A673 (cell line): ENCODE results near the gene LMF2.

Source experiments
- EZH2 ChIP-seq: fragments of 200-600 bp; sonication (generic); IDR thresholded peaks from 2 replicates; pipeline ENCODE4 v1.6.1; 2017; ENCODE audit warnings: borderline replicate concordance, low read depth, mild to moderate bottlenecking, mixed read lengths, antibody characterized with exemption, low read length; ENCODE audit not compliant: poor library complexity, severe bottlenecking
- TF ChIP-seq, protein P1 (sequence below): fragments of 300-800, 200-600 bp; sonication (generic); conservative IDR thresholded peaks from 2 replicates; pipeline ENCODE4 v1.5.1; 2017; ENCODE audit warnings: low read depth, mild to moderate bottlenecking, antibody characterized with exemption, low read length, moderate library complexity, mixed read lengths

DNA sequence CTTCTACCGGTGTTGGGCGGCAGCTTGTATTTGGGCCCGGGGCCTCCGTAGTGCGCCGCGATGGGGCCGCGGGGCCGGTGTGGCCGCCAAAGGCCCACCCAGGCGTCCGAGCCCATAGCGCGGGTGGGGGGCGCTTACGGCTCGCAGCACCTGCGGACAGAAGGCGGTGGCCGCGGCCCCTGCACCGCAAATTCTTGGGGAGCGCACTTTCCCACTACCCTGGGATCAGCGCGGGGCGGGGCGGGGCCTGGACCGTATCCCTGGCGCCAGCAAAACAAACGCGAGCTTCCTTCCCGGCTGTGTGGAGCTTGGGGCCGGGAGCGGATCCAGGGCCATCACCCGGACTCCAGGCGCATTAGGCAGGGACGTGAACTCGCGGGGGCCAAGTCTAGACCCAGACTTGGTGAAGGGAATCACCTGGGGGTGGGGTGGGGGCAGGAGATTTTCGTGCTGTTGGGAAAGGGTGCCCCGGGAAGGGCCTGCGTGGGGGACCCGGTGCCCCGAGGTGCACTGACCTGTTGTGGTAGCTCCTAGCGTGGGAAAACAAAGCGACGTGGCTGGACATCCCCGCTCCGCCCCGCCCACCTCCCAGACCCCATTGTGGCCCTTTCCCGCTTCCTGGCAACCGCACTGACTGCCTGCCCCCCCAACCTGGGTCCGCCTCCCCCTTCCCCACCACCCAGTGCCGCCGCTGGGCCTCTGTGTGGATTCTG, 24.6 kb upstream of the LMF2 start:
- TF ChIP-seq, protein P1, sequence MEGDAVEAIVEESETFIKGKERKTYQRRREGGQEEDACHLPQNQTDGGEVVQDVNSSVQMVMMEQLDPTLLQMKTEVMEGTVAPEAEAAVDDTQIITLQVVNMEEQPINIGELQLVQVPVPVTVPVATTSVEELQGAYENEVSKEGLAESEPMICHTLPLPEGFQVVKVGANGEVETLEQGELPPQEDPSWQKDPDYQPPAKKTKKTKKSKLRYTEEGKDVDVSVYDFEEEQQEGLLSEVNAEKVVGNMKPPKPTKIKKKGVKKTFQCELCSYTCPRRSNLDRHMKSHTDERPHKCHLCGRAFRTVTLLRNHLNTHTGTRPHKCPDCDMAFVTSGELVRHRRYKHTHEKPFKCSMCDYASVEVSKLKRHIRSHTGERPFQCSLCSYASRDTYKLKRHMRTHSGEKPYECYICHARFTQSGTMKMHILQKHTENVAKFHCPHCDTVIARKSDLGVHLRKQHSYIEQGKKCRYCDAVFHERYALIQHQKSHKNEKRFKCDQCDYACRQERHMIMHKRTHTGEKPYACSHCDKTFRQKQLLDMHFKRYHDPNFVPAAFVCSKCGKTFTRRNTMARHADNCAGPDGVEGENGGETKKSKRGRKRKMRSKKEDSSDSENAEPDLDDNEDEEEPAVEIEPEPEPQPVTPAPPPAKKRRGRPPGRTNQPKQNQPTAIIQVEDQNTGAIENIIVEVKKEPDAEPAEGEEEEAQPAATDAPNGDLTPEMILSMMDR: no peak
- TF ChIP-seq EZH2: no peak
